Astrocyte (in vitro differentiated cells and primary cell): ENCODE results near the gene PRKCI. TPM values are rescaled to one million over a fixed set of nuclear protein-coding genes. Genes with fewer than 3 reads are reported as not detected.

Experiments used
- DNase-seq: peaks from one replicate; pipeline ENCODE4 v3.0.0-alpha.2; 2010; ENCODE audit warnings: low read depth
- FAIRE-seq: peaks from 2 replicates; lab custom pipeline; 2011; peaks lifted over from hg19 to GRCh38; lab: Jason Lieb, UNC
- H2AFZ ChIP-seq: 2 replicates; pipeline ENCODE4 v1.6.0; 2012; ENCODE audit warnings: low read depth, low read length, inconsistent platforms
- H3K27ac ChIP-seq: 2 replicates; pipeline ENCODE4 v1.5.1; 2011; ENCODE audit warnings: low read depth, low read length, inconsistent platforms
- H3K27me3 ChIP-seq: 2 replicates; pipeline ENCODE4 v1.6.0; 2011; ENCODE audit warnings: low read length, inconsistent platforms; ENCODE audit not compliant: insufficient read depth
- H3K36me3 ChIP-seq: 2 replicates; pipeline ENCODE4 v1.5.1; 2011; ENCODE audit warnings: low read length, inconsistent platforms; ENCODE audit not compliant: insufficient read depth
- H3K4me1 ChIP-seq: 2 replicates; pipeline ENCODE4 v1.5.1; 2011; ENCODE audit warnings: low read length, inconsistent platforms; ENCODE audit not compliant: insufficient read depth
- H3K4me2 ChIP-seq: 2 replicates; pipeline ENCODE4 v1.6.0; 2012; ENCODE audit warnings: low read length, inconsistent platforms
- H3K4me3 ChIP-seq: 2 replicates; pipeline ENCODE4 v1.5.1; 2011; ENCODE audit warnings: low read depth, mild to moderate bottlenecking, low read length, inconsistent platforms; ENCODE audit not compliant: insufficient read depth
- H3K79me2 ChIP-seq: 2 replicates; pipeline ENCODE4 v1.6.0; 2012; ENCODE audit warnings: mild to moderate bottlenecking, low read length, inconsistent platforms; ENCODE audit not compliant: insufficient read depth
- H3K9ac ChIP-seq: 2 replicates; pipeline ENCODE4 v1.6.0; 2012; ENCODE audit warnings: mild to moderate bottlenecking, low read length, inconsistent platforms
- H3K9me3 ChIP-seq: 2 replicates; pipeline ENCODE4 v1.5.1; 2012; ENCODE audit warnings: low read depth, mild to moderate bottlenecking, low read length, inconsistent platforms; ENCODE audit not compliant: insufficient read depth
- H4K20me1 ChIP-seq: 2 replicates; pipeline ENCODE4 v1.6.0; 2012; ENCODE audit warnings: low read length, inconsistent platforms; ENCODE audit not compliant: insufficient read depth
- H3K27ac Mint-ChIP-seq: one replicate; pipeline ENCODE4 v1.8.0; 2021; ENCODE audit warnings: mild to moderate bottlenecking, mixed read lengths; ENCODE audit not compliant: unreplicated experiment
- H3K27me3 Mint-ChIP-seq: one replicate; pipeline ENCODE4 v1.8.0; 2021; ENCODE audit warnings: low read depth, mixed read lengths; ENCODE audit not compliant: unreplicated experiment
- H3K36me3 Mint-ChIP-seq: one replicate; pipeline ENCODE4 v1.8.0; 2021; ENCODE audit warnings: low read depth, mixed read lengths; ENCODE audit not compliant: unreplicated experiment
- H3K4me1 Mint-ChIP-seq: one replicate; pipeline ENCODE4 v1.8.0; 2021; ENCODE audit warnings: low read depth, mixed read lengths; ENCODE audit not compliant: unreplicated experiment
- H3K4me3 Mint-ChIP-seq: one replicate; pipeline ENCODE4 v1.8.0; 2021; ENCODE audit warnings: mild to moderate bottlenecking, moderate library complexity, mixed read lengths; ENCODE audit not compliant: unreplicated experiment
- H3K9me3 Mint-ChIP-seq: one replicate; pipeline ENCODE4 v1.8.0; 2021; ENCODE audit warnings: mild to moderate bottlenecking, mixed read lengths; ENCODE audit not compliant: unreplicated experiment
- CTCF ChIP-seq: IDR thresholded peaks from 2 replicates; pipeline ENCODE4 v1.5.1; 2011; ENCODE audit warnings: low read depth, mild to moderate bottlenecking, inconsistent platforms, low read length, moderate library complexity; ENCODE audit not compliant: insufficient read depth
- EZH2 ChIP-seq: IDR thresholded peaks from 2 replicates; pipeline ENCODE4 v1.6.1; 2012; ENCODE audit warnings: mild to moderate bottlenecking, low read length, inconsistent platforms; ENCODE audit not compliant: insufficient read depth
- total RNA-seq: library from RNA; stranded (reverse); gene quantifications from 2 replicates; pipeline ENCODE4 v1.2.1, GENCODE V29; 2021

PRKCI gene
- total RNA-seq, 1 donor from 2014 or later: 65.2 TPM

GRCh38 chr3:170257145-170257544, 34.9 kb downstream of the PRKCI start:
- Histone ChIP-seq H3K27me3 (no peaks in the 10 kb centered on the region), H3K9ac (no peak overlapping the region), H4K20me1 (peaks cover 16% of the 10 kb centered on the region), H2AFZ (no peak overlapping the region), H3K4me3 (no peak overlapping the region), H3K79me2 (peaks cover 27% of the 10 kb centered on the region), H3K9me3 (no peaks in the 10 kb centered on the region), H3K4me2 (no peak overlapping the region), H3K36me3 (peaks cover 3% of the 10 kb centered on the region), H3K4me1 (peaks cover 7% of the 10 kb centered on the region), H3K27ac (no peak overlapping the region)
- no peak for DNase-seq
- peak overlapping the region; percentile 28 for H3K27ac Mint-ChIP-seq
- no peak overlapping the region for H3K4me3 Mint-ChIP-seq
- peaks cover 16% of the 10 kb centered on the region for H3K4me1 Mint-ChIP-seq
- no peaks in the 10 kb centered on the region for H3K27me3 Mint-ChIP-seq
- FAIRE-seq: no peak
- peaks cover 19% of the 10 kb centered on the region for H3K36me3 Mint-ChIP-seq
- peaks cover 4% of the 10 kb centered on the region for H3K9me3 Mint-ChIP-seq
- no peak for TF ChIP-seq CTCF
- TF ChIP-seq EZH2: no peak

GRCh38 chr3:170258105-170258487, 35.9 kb downstream of the PRKCI start:
- TF ChIP-seq CTCF (no peak), EZH2 (no peak)
- H3K4me1 ChIP-seq: peaks cover 7% of the 10 kb centered on the region
- Mint-ChIP-seq H3K27me3 (no peaks in the 10 kb centered on the region), H3K36me3 (peaks cover 15% of the 10 kb centered on the region), H3K4me3 (peak overlapping the region; percentile 20), H3K27ac (peak overlapping the region; percentile 94), H3K4me1 (peaks cover 16% of the 10 kb centered on the region), H3K9me3 (peaks cover 4% of the 10 kb centered on the region)
- H3K27ac ChIP-seq: peak overlapping the region; percentile 23
- no peak for FAIRE-seq
- peaks cover 13% of the 10 kb centered on the region for H4K20me1 ChIP-seq
- no peak overlapping the region for H2AFZ ChIP-seq
- no peaks in the 10 kb centered on the region for H3K27me3 ChIP-seq
- H3K4me3 ChIP-seq: no peak overlapping the region
- peaks cover 22% of the 10 kb centered on the region for H3K79me2 ChIP-seq
- no peak overlapping the region for H3K9ac ChIP-seq
- peak; percentile 5 for DNase-seq
- peak overlapping the region; percentile 9 for H3K4me2 ChIP-seq
- H3K36me3 ChIP-seq: peaks cover 3% of the 10 kb centered on the region
- H3K9me3 ChIP-seq: no peaks in the 10 kb centered on the region

- Histone ChIP-seq H3K9ac (no peak overlapping the region), H3K27ac (no peak overlapping the region), H3K79me2 (peaks cover 14% of the 10 kb centered on the region), H3K4me1 (peaks cover 7% of the 10 kb centered on the region), H4K20me1 (peaks cover 14% of the 10 kb centered on the region), H3K4me3 (no peak overlapping the region), H2AFZ (no peak overlapping the region), H3K9me3 (no peaks in the 10 kb centered on the region), H3K36me3 (peaks cover 5% of the 10 kb centered on the region), H3K4me2 (no peak overlapping the region), H3K27me3 (no peaks in the 10 kb centered on the region)
- Mint-ChIP-seq H3K4me1 (peaks cover 16% of the 10 kb centered on the region), H3K27me3 (no peaks in the 10 kb centered on the region), H3K36me3 (peaks cover 10% of the 10 kb centered on the region), H3K9me3 (peaks cover 4% of the 10 kb centered on the region), H3K27ac (peak overlapping the region; percentile 8), H3K4me3 (no peak overlapping the region)
- DNase-seq (no peak), FAIRE-seq (no peak)
- TF ChIP-seq EZH2 (no peak), CTCF (no peak)
Measured at GRCh38 chr3:170259907-170260306, 37.7 kb downstream of the PRKCI start.
